ENCODE results near the gene LY6G5B.

The LY6G5B gene, protein sequence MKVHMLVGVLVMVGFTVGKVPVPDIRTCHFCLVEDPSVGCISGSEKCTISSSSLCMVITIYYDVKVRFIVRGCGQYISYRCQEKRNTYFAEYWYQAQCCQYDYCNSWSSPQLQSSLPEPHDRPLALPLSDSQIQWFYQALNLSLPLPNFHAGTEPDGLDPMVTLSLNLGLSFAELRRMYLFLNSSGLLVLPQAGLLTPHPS

DNA sequence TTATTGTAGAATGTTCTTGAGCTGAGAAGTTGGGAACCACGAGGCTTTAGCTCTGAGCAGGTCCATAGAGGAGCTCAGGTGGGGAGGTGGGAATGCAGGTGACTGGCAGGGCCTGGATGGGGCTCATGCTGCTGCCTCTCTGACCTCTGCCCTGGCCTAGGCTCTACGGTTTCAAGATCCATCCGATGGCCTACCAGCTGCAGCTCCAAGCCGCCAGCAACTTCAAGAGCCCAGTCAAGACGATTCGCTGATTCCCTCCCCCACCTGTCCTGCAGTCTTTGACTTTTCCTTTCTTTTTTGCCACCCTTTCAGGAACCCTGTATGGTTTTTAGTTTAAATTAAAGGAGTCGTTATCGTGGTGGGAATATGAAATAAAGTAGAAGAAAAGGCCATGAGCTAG, at the start of gene LY6G5B:
TSS of gene LY6G5B (plus strand) at position 301 of the 400 bp plus-strand sequence. CDS start 975 bp downstream, outside the sequence.
- DNase-seq (ENCODE audit: low read depth in 2 of 2): no peak

DNA sequence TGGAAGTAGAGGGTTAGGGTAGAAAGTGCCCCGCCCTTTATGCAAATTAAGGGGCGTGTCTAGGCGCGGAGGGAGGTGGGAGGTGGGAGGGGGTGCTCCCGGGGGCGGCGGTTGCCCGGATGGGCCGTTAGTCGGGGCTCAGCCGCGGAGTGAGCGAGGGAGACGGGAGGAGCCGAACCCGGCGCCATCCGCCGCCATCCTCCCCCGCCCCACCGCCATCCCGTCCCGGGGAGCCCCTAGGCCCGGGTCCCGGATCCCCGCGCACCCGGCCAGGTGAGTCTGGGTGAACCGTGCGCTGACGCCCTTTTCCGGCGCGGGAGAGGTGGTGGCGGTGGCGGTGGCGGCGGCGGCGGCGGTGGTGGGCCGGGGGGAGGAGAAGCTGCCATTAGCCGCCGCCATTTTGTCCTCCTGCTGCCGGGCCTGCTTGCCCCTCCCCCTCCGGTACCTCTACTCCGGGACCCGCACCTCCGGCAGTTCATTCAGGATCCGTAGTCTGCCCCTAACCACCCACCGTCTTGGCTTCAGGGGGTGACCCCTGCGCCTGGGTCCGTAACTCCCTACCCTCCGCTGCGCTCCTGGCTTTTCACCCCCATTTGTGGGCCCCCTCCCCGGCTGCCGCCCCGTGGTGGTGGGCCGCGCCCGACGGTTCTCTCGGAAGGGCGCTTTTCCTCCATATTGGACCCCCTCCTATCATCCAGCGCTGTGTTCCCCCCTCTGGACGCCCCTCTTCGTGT, 49.0 kb upstream of the LY6G5B start, which contains the start of gene PRRC2A:
TSS of gene PRRC2A (plus strand) at position 130 of the 734 bp plus-strand sequence. CDS start 2,075 bp downstream, outside the sequence.
- DNase-seq (ENCODE audit: low read depth in 2 of 2): peak in 1 of 2 donors; percentile 96

DNA sequence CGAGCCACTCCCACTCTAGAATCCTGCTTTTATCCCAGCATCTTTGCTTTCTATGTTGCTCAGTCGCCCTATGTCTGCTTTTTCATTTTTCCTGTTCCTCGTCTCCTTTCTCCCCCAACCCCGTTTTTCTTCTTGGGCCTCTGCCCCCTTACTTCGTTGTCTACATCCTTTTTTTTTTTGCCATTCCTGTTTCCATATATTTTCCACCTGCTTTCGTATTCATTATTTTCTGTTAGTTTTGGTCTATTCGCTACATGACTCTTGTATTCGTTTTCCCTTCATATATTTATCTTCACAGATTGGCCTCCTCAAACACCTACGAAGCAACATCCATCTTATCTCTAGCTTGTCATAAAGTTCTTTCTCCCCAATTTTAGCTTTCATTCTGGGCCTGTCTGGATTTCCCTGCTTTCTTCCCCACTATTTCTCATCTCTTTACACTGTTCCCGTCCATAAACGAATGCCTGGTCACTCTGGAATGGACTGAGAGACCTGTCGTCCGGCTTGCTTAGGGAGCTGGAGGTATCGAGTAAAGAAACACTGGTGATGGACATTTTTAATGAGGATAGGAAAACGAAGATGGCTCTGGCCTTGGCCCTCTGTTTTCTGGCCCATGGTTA, 48.3 kb upstream of the LY6G5B start:
- no peak for DNase-seq (ENCODE audit: low read depth in 2 of 2)

DNA sequence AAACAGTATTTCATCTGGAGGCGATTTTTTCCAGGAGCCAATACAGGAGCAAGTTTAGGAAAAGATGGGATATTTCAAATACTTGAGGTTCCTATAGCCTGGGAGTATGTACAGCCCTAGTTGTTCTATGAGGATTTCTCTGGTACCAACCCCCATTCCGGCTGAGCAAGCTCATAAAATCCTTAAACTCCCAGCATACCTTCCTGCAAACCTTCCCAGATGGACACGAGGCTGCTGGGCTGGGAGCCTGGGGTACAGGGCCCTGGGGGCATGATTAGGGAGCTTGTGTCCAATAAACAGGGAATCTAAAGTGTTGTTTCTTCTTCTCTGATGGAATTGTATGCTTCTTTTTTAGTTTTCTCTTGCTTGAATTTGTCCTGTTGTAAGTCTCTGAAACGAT, 47.8 kb upstream of the LY6G5B start:
- no peak for DNase-seq (ENCODE audit: low read depth in 2 of 2)

DNA sequence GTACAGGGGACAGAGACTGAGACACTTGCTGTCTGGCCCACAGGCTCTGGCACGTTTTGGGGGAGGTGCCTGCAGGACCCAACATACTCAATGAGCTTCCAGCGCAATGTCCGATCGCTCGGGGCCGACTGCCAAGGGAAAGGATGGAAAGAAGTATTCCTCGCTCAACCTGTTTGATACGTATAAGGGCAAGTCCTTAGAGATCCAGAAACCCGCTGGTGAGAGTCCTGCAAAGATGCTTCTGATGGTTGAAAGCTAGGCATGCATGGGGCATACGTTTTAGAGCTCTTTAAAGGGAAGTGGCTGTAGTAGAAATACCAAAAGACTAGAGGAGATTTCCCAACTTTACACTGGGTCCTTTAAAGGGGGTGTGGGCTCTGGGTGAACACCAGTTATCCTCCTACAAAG, 47.1 kb upstream of the LY6G5B start:
- no peak for DNase-seq (ENCODE audit: low read depth in 2 of 2)

DNA sequence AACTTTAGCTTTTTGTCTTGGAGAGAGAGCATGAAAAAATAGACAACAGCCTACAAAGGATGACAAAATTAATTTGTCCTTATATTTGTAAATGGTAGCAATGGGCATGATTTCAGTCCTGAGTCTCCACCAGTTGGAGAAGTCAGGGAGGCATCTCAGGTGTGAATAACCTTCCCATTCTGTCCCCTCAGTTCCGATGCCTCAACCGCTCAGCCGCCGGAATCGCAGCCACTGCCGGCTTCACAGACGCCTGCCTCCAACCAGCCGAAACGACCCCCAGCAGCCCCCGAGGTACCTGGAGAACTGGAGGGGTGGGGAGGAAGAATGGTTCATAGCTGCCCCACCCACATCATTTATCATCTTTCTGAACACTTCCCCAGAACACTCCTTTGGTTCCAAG, 45.7 kb upstream of the LY6G5B start:
- DNase-seq (ENCODE audit: low read depth in 2 of 2): no peak

DNA sequence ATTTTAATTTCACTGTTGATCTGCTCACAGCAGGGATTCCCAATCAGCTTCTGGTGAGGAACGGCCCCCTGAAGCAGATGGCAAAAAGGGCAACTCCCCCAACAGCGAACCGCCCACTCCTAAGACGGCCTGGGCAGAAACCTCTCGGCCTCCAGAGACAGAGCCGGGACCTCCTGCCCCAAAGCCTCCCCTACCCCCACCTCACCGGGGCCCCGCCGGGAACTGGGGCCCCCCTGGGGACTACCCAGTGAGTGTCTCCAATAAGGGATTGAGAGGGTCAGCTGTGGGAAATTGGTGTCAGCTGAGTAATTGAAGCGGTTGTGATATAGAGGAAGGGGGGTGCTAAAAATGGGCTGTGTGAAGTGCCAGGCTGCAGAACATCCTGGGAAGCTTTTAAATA, 42.8 kb upstream of the LY6G5B start:
- DNase-seq (ENCODE audit: low read depth in 2 of 2): no peak

DNA sequence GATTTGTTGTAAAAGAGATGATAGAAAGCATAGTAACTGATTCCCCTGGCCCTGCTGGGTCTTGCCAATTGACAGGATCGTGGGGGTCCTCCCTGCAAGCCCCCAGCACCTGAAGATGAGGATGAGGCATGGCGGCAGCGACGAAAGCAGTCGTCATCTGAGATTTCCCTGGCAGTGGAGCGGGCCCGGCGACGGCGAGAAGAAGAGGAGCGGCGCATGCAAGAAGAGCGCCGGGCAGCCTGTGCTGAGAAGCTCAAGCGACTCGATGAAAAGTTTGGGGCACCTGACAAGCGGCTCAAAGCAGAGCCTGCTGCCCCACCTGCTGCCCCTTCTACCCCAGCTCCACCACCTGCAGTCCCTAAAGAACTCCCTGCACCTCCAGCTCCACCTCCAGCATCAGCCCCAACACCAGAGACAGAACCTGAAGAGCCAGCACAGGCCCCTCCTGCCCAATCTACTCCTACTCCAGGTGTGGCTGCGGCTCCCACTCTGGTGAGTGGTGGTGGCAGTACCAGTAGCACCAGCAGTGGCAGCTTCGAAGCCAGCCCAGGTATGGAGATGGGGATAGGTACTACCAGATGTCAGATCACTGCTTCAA, 42.0 kb upstream of the LY6G5B start:
- no peak for DNase-seq (ENCODE audit: low read depth in 2 of 2)

DNA sequence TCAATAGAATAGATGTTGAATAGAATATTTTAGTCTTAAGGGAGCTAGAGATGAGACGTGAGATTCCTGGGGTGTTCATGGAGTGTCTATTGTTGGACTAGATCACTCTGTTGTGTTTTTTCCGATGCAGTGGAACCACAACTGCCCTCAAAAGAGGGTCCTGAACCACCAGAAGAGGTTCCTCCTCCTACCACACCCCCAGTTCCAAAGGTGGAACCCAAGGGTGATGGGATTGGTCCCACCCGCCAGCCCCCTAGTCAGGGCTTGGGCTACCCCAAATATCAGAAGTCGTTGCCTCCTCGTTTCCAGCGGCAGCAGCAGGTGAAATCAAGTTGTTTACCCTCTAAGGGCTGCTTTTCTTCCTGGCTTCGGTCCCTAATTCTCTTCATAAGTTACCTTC, 40.8 kb upstream of the LY6G5B start:
- DNase-seq (ENCODE audit: low read depth in 2 of 2): no peak

DNA sequence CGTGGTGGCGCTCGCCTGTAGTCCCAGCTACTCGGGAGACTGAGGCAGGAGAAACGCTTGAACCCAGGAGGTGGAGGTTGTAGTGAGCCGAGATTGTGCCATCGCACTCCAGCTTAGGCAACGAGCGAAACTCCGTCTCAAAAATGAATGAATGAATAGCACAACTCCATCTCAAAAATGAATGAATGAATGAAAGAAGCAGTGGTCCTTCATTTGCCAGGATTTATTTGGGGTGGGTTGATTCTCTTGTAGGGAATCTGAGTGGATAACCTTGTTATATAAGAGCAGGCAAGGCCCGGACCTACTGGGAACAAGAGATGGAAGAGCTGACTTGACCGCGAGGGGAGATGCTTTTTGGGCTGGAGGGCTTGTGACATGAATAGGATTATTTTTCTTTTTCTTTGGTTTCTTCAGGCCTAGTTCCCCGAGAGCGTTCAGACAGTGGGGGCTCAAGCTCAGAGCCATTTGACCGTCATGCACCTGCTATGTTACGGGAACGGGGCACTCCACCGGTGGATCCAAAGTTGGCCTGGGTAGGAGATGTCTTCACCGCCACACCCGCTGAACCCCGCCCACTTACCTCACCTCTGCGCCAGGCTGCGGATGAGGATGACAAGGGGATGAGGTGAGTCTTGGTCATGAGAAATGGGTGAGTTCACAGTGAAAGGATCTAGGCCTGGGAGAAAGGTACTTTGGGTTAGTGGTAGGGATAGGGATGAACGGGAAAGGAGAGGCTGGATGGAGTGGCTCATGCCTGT, 39.4 kb upstream of the LY6G5B start:
- no peak for DNase-seq (ENCODE audit: low read depth in 2 of 2)

DNA sequence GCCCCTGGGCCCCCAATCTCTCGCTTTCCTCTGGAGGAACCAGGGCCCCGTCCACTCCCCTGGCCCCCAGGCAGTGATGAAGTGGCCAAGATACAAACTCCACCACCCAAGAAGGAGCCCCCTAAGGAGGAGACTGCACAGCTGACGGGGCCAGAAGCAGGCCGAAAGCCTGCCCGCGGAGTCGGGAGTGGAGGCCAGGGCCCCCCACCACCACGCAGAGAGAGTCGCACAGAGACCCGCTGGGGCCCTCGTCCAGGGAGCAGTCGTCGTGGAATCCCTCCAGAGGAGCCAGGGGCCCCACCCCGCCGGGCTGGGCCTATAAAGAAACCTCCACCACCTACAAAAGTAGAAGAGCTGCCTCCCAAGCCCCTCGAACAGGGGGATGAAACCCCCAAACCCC, 38.6 kb upstream of the LY6G5B start:
- DNase-seq (ENCODE audit: low read depth in 2 of 2): no peak

DNA sequence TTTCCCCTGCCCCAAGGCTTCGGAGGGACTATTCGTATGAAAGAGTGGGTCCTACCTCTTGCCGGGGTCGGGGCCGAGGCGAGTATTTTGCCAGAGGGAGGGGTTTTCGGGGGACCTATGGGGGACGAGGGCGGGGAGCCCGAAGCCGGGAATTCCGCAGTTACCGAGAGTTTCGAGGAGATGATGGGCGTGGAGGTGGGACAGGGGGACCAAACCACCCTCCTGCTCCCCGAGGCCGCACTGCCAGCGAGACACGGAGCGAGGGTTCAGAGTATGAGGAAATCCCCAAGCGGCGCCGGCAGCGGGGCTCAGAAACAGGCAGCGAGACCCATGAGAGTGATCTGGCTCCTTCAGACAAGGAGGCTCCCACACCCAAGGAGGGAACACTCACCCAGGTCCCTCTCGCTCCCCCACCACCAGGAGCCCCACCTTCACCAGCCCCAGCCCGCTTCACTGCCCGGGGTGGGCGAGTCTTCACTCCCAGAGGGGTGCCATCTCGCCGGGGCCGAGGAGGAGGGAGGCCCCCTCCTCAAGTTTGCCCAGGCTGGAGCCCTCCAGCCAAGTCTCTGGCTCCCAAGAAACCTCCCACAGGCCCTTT, 38.0 kb upstream of the LY6G5B start:
- no peak for DNase-seq (ENCODE audit: low read depth in 2 of 2)

DNA sequence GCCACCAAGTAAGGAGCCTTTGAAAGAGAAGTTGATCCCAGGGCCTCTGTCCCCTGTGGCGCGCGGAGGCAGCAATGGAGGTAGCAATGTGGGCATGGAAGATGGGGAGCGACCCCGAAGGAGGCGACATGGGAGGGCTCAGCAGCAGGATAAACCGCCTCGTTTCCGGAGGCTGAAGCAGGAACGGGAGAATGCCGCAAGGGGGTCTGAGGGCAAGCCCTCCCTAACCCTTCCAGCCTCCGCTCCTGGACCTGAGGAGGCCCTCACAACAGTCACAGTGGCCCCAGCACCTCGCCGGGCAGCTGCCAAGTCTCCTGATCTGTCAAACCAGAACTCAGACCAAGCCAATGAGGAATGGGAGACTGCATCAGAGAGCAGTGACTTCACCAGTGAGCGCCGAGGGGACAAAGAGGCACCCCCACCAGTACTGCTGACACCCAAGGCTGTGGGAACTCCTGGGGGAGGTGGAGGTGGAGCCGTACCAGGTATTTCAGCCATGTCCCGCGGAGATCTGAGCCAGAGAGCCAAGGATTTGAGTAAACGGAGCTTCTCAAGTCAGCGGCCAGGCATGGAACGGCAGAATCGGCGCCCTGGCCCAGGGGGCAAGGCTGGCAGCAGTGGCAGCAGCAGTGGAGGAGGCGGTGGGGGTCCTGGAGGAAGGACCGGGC, 37.4 kb upstream of the LY6G5B start:
- DNase-seq (ENCODE audit: low read depth in 2 of 2): no peak

DNA sequence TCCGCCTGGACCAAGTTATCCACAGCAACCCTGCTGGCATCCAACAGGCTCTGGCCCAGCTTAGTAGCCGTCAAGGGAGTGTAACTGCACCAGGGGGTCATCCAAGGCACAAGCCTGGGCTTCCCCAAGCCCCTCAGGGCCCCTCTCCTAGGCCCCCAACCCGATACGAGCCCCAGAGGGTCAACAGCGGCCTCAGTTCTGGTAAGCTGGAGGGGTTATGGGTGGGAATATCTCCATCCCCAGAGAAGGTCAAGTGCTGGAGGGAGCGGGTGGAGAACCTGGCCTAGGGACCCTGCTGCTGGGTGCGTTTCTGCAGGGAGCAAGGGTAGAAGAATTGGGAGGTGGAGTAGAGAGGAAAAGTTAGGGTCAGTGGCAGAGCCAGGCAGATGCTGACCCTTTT, 36.3 kb upstream of the LY6G5B start:
- DNase-seq (ENCODE audit: low read depth in 2 of 2): no peak

DNA sequence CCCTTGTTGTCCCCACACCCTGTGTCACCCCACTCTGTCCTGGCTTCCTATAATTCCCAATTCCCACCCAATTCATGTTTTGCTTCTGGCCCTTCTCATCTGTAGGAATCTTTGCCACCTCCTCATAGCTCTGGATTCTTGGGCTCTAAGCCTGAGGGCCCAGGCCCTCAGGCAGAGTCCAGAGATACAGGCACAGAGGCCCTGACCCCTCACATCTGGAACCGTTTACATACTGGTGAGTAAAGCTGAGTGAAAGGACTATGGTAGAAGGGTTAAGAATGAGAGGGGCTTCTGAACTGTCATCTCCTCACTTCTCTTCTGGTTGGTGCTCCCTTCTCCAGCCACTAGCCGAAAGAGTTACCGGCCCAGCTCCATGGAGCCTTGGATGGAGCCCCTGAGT, 35.6 kb upstream of the LY6G5B start:
- no peak for DNase-seq (ENCODE audit: low read depth in 2 of 2)

DNA sequence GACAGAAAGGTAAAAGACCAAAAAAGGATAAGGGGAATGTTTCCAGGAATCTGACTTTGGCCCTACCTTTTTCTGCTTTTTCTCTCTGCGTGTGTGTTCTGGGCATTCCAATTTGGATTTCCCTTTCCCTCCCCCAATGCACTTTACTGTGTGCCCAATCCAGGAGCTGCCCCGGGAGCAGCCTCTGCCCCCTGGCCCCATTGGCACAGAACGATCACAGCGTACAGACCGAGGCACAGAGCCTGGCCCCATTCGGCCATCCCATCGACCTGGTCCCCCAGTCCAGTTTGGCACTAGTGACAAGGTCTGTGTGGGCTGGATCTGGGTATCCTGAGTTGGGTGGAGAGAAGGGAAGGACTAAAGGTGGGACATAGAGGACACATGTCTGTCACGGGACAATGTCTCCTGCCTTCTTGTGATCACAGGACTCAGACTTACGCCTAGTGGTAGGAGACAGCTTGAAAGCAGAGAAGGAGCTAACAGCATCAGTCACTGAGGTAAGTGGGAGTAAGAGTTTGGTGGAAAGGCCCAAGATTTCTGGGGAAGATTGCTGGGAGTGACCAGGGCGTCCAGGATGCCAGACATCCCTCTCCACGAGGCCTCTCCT, 34.7 kb upstream of the LY6G5B start:
- no peak for DNase-seq (ENCODE audit: low read depth in 2 of 2)

DNA sequence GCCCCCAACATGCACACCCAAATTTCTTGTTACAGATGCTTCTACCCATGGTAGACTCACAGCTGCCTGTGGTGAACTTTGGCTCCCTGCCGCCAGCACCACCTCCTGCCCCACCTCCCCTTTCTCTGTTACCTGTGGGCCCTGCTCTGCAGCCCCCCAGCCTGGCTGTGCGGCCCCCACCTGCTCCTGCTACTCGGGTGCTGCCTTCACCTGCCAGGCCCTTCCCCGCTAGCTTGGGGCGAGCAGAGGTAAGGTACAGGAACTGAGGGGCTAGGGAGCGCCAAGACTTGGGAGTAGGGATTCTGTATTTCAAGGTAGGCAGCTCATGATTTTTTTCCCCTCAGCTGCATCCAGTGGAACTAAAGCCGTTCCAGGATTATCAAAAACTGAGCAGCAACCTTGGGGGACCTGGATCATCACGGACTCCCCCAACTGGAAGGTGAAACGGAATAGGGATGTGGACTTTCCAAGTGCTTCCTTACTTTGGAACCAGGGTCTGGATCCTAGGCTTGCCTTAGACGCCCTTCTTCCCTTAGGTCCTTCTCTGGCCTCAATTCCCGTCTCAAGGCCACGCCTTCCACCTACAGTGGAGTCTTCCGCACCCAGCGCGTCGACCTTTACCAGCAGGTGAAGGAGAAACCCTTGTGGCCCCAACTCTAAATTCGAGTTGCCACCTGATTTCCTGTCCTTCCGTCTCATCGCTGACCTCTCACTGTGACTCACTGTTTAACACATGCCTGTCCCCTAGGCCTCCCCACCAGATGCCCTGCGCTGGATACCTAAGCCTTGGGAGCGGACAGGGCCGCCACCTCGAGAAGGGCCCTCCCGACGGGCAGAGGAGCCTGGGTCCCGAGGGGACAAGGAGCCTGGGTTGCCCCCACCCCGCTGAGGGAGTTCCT, 32.8 kb upstream of the LY6G5B start:
- DNase-seq (ENCODE audit: low read depth in 2 of 2): no peak

DNA sequence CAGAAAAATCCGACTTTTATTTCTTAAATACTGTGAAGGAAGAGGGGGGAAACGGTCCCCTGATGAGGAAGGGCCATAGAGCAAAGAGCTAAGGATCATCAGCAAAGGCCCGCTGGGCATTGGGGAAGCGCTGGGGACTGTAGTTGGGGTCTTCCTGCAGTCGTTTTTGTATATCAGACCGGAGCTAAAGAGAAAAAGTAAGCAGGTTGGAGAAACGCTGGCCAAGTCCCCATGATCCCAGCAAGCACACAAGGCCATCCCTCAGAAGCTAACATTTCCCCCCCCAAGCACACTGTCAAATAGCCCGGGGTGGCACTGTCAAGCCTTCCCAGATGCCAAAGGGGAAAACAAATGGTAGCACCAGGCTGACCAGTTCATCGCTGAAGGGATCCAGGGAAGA, 30.7 kb upstream of the LY6G5B start:
- DNase-seq (ENCODE audit: low read depth in 2 of 2): no peak

DNA sequence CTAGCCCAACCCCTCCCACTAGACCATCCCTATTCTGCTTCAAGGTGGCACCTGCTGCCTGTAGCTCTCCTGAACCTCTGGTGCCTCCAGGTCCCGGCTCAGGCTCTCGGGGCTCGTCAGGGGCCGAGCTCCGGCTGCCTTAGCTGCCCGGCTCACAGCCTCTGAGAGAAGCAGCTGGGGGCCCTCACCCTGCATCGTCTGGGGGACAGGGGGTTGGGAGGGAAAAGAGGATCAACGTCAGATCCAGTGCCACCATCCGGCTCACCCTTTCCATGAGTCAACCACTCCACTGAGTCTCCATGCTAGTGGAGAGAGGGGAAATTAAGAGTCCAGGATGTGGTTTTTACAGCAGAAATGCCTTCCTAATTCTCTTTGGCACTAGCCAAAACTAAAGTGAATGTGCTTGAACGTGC, 30.3 kb upstream of the LY6G5B start:
- DNase-seq (ENCODE audit: low read depth in 2 of 2): no peak

Measured in activated CD4-positive, alpha-beta T cell treated with anti-CD3 and anti-CD28 coated beads for 24 hours (primary cell).